NCI-H460 (cell line): ENCODE data around the gene TMEM30A. TPM values are rescaled to one million over a fixed set of nuclear protein-coding genes. Genes with fewer than 3 reads are reported as not detected.

Source experiments
- total RNA-seq: library from RNA; depleted of rRNA; stranded (reverse); fragments of >200 nt; shearing (Covaris generic); gene quantifications from 2 replicates; pipeline ENCODE4 v1.2.3, GENCODE V29; 2014; rRNA removed

TMEM30A gene
- total RNA-seq, 1 experiment from 2014 or later, result 50.9 TPM

Other genes starting within 250 kb of the TMEM30A start
- gene COL12A1, start 78.7 kb downstream of the TMEM30A start, total RNA-seq, result 0.20 and 0.64 TPM in 2 replicates
- 154 and 193 TPM in 2 replicates for gene COX7A2, start 41.0 kb downstream of the TMEM30A start, total RNA-seq
- 0.06 TPM in 1 of 2 replicates, not detected in the other for gene FILIP1, start 209.0 kb upstream of the TMEM30A start, total RNA-seq